ENCODE results near the gene CDKN2A. TPM values are rescaled to one million over a fixed set of nuclear protein-coding genes. Genes with fewer than 3 reads are reported as not detected.

CDKN2A gene
- total and polyA plus RNA-seq, 8 donors = 0.30 to 1.6 (median 0.75) TPM; not detected in 4

- Histone ChIP-seq H3K36me3 (no peaks in the 10 kb centered on the region), H3K4me3 (no peak overlapping the region), H3K9me3 (no peaks in the 10 kb centered on the region), H3K27me3 (peaks cover 93 to 96% of the 10 kb centered on the region in 2 donors), H3K27ac (no peak overlapping the region), H3K4me1 (no peaks in the 10 kb centered on the region)
- ATAC-seq = no peak
- DNase-seq = no peak
- no peak for TF ChIP-seq CTCF (IDR thresholded peaks at IDR 0.05)
- intact Hi-C loops (cut with DNase I) = no loop called here
Observed at GRCh38 chr9:21982861-21983560, 11.2 kb downstream of the CDKN2A start.

GRCh38 chr9:21982391-21982790, 11.8 kb downstream of the CDKN2A start:
- Histone ChIP-seq H3K27ac (no peak overlapping the region), H3K9me3 (no peaks in the 10 kb centered on the region), H3K36me3 (no peaks in the 10 kb centered on the region), H3K27me3 (peaks cover 92 to 96% of the 10 kb centered on the region in 2 donors), H3K4me3 (no peak overlapping the region), H3K4me1 (no peaks in the 10 kb centered on the region)
- intact Hi-C loops (cut with DNase I) = no loop called here
- DNase-seq = no peak
- TF ChIP-seq CTCF (IDR thresholded peaks at IDR 0.05) = no peak
- ATAC-seq = no peak

- H3K27me3 ChIP-seq = peaks cover 95 to 98% of the 10 kb centered on the region in 2 donors
- intact Hi-C loops (cut with DNase I) = no loop called here
- no peaks in the 10 kb centered on the region for H3K36me3 ChIP-seq
- H3K9me3 ChIP-seq = no peaks in the 10 kb centered on the region
- TF ChIP-seq CTCF (IDR thresholded peaks at IDR 0.05) = no peak
- no peak for ATAC-seq
- H3K27ac ChIP-seq = no peak overlapping the region
- peaks cover 12 to 19% of the 10 kb centered on the region in 2 donors for H3K4me1 ChIP-seq
- H3K4me3 ChIP-seq = no peak overlapping the region
- DNase-seq = no peak
Observed at GRCh38 chr9:21976334-21976875, 17.8 kb downstream of the CDKN2A start.

- H3K27me3 ChIP-seq = peaks cover 98 to 100% of the 10 kb centered on the region in 2 donors
- H3K4me1 ChIP-seq = peaks cover 12 to 19% of the 10 kb centered on the region in 2 donors
- H3K27ac ChIP-seq = no peak overlapping the region
- intact Hi-C loops (cut with DNase I) = no loop called here
- no peaks in the 10 kb centered on the region for H3K36me3 ChIP-seq
- peak in 1 of 4 donors; percentile 84 for DNase-seq
- H3K4me3 ChIP-seq = peak overlapping the region; percentile 4 to 31
- no peak for TF ChIP-seq CTCF (IDR thresholded peaks at IDR 0.05)
- ATAC-seq = peak; percentile 84
- no peaks in the 10 kb centered on the region for H3K9me3 ChIP-seq
Observed at GRCh38 chr9:21974722-21975409, 19.3 kb downstream of the CDKN2A start.

GRCh38 chr9:21974343-21974721, 19.9 kb downstream of the CDKN2A start:
- Histone ChIP-seq H3K36me3 (no peaks in the 10 kb centered on the region), H3K4me1 (peaks cover 12 to 19% of the 10 kb centered on the region in 2 donors), H3K27me3 (peaks cover 98 to 100% of the 10 kb centered on the region in 2 donors), H3K27ac (no peak overlapping the region), H3K9me3 (no peaks in the 10 kb centered on the region), H3K4me3 (peak overlapping the region; percentile 4 to 31)
- intact Hi-C loops (cut with DNase I) = no loop called here
- no peak for DNase-seq
- ATAC-seq = no peak
- no peak for TF ChIP-seq CTCF (IDR thresholded peaks at IDR 0.05)
